Measurements from ENCODE around the gene WNT4. TPM values are rescaled to one million over a fixed set of nuclear protein-coding genes. Genes with fewer than 3 reads are reported as not detected.

WNT4 gene
- total and polyA plus RNA-seq, 2 experiments from 2014 or later, result 0.05 to 0.32 TPM

DNA sequence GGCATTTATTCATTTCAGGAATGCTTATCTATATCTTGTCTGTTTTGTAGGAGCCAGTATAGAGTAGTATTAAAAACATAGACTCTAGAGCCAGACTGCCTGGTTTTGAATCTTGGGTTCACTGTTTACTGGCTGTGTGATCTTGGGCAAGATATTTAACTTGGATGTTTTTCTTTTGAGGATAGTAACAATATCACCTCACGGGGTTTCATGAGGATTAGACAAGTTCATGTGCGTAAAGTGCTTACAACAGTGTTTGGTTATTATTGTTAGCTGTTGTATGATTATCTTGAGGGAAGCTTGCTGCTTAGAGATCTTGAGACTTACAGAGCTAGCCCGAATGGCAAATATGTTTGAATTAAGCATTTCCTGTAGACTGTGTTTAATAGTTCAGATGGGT, 40.2 kb downstream of the WNT4 start:
- Histone ChIP-seq H3K79me2 (ENCODE audit: insufficient read depth) (peaks cover 100% of the 10 kb centered on the region), H3K9me2 (ENCODE audit: insufficient read depth) (no peaks in the 10 kb centered on the region), H4K20me1 (ENCODE audit: insufficient read depth) (peaks cover 21% of the 10 kb centered on the region; the same call in 1 of the 2 replicates), H3K4me3 (no peak overlapping the region), H2AFZ (no peak overlapping the region), H3K27ac (no peak overlapping the region), H3K4me2 (ENCODE audit: unreplicated experiment) (no peak overlapping the region), H3K36me3 (ENCODE audit: low read depth) (peaks cover 38% of the 10 kb centered on the region; the same call in 1 of the 2 replicates), H3K9ac (no peak overlapping the region), H3K27me3 (replicated peaks; ENCODE audit: insufficient read depth) (no peaks in the 10 kb centered on the region), H3F3A (ENCODE audit: insufficient read depth) (peaks cover 43% of the 10 kb centered on the region), H3K9me3 (ENCODE audit: low read depth) (no peaks in the 10 kb centered on the region), H3K4me1 (ENCODE audit: insufficient read depth) (no peaks in the 10 kb centered on the region)
- no peak for TF ChIP-seq EZH2phosphoT487 (IDR thresholded peaks at IDR 0.05; ENCODE audit: insufficient read depth, low read depth)
- TF ChIP-seq EZH2 (IDR thresholded peaks at IDR 0.05; ENCODE audit: insufficient read depth, poor library complexity, severe bottlenecking), result no peak
- no peak for DNase-seq
- in situ Hi-C loops (cut with MboI), result no loop called here
- 96 to 99% methylated on average over 3 of the region's 3 CpGs for WGBS, 2 experiments (ENCODE audit: low coverage in 1 of 2, low lambda C conversion rate in 2 of 2, missing lambda C conversion rate in 2 of 2)

DNA sequence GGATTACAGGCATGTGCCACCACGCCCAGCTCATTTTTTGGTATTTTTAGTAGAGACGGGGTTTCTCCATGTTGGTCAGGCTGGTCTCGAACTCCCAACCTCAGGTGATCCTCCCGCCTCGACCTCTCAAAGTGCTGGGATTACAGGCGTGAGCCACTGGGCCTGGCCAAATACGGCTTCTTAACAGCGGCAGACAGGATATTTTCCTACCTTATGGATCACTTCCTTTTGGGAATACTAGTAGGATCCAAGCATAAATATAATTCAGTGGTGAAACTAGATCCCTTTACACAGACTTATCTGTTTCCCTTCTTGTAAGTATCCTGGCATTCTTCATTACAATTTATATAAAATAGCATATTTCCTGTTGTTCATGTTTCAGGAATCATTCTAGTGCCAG, 40.9 kb downstream of the WNT4 start:
- no peaks in the 10 kb centered on the region for H3K9me2 ChIP-seq (ENCODE audit: insufficient read depth)
- no peaks in the 10 kb centered on the region for H3K27me3 ChIP-seq (replicated peaks; ENCODE audit: insufficient read depth)
- TF ChIP-seq EZH2phosphoT487 (IDR thresholded peaks at IDR 0.05; ENCODE audit: insufficient read depth, low read depth), result no peak
- no peak for TF ChIP-seq EZH2 (IDR thresholded peaks at IDR 0.05; ENCODE audit: insufficient read depth, poor library complexity, severe bottlenecking)
- H3K4me2 ChIP-seq (ENCODE audit: unreplicated experiment), result no peak overlapping the region
- H3K27ac ChIP-seq, result no peak overlapping the region
- peaks cover 44% of the 10 kb centered on the region; the same call in 1 of the 2 replicates for H3K36me3 ChIP-seq (ENCODE audit: low read depth)
- H3K9me3 ChIP-seq (ENCODE audit: low read depth), result no peaks in the 10 kb centered on the region
- peaks cover 100% of the 10 kb centered on the region for H3K79me2 ChIP-seq (ENCODE audit: insufficient read depth)
- H3K9ac ChIP-seq, result no peak overlapping the region
- no peaks in the 10 kb centered on the region for H3K4me1 ChIP-seq (ENCODE audit: insufficient read depth)
- H3F3A ChIP-seq (ENCODE audit: insufficient read depth), result peaks cover 41% of the 10 kb centered on the region
- no peak overlapping the region for H3K4me3 ChIP-seq
- WGBS, 2 experiments (ENCODE audit: low coverage in 1 of 2, low lambda C conversion rate in 2 of 2, missing lambda C conversion rate in 2 of 2), result 94 to 98% methylated on average over 8 of the region's 8 CpGs
- no peak overlapping the region for H2AFZ ChIP-seq
- in situ Hi-C loops (cut with MboI), result no loop called here
- H4K20me1 ChIP-seq (ENCODE audit: insufficient read depth), result peaks cover 21% of the 10 kb centered on the region; the same call in 1 of the 2 replicates
- DNase-seq, result no peak

DNA sequence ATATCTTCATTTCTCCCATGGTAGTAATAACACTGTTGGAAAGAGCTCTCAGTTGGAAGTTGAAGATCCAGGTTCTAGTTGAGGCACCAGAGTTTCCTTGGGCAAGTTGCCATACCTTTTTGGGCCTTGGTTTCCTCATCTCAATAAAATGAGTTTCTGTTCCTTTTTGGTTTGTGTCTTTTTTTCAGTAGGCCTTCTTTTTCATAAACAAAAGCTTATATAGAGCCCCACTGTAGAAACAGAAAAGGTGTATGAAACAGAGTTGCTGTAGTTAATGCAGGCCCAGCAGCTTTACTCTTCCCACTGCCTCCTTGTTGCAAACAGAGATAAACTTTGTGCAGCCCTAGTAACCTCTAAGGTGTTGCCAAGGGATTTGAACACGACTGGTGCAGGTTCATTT, 41.7 kb downstream of the WNT4 start:
- WGBS, 2 experiments (ENCODE audit: low coverage in 1 of 2, low lambda C conversion rate in 2 of 2, missing lambda C conversion rate in 2 of 2), result 63% methylated on average over 1 of the region's 1 CpG
- Histone ChIP-seq H2AFZ (no peak overlapping the region), H3F3A (ENCODE audit: insufficient read depth) (peaks cover 42% of the 10 kb centered on the region), H4K20me1 (ENCODE audit: insufficient read depth) (peaks cover 22% of the 10 kb centered on the region; the same call in 1 of the 2 replicates), H3K9ac (no peak overlapping the region), H3K79me2 (ENCODE audit: insufficient read depth) (peaks cover 100% of the 10 kb centered on the region), H3K27me3 (replicated peaks; ENCODE audit: insufficient read depth) (no peaks in the 10 kb centered on the region), H3K4me3 (no peak overlapping the region), H3K36me3 (ENCODE audit: low read depth) (peaks cover 52% of the 10 kb centered on the region; the same call in 1 of the 2 replicates), H3K27ac (no peak overlapping the region), H3K9me2 (ENCODE audit: insufficient read depth) (no peaks in the 10 kb centered on the region), H3K4me2 (ENCODE audit: unreplicated experiment) (no peak overlapping the region), H3K9me3 (ENCODE audit: low read depth) (no peaks in the 10 kb centered on the region), H3K4me1 (ENCODE audit: insufficient read depth) (0 out of 2 replicates have a peak, but pooled peaks cover 1% of the 10 kb centered on the region)
- no peak for DNase-seq
- in situ Hi-C loops (cut with MboI), result no loop called here
- TF ChIP-seq EZH2phosphoT487 (IDR thresholded peaks at IDR 0.05; ENCODE audit: insufficient read depth, low read depth) (no peak), EZH2 (IDR thresholded peaks at IDR 0.05; ENCODE audit: insufficient read depth, poor library complexity, severe bottlenecking) (no peak)

DNA sequence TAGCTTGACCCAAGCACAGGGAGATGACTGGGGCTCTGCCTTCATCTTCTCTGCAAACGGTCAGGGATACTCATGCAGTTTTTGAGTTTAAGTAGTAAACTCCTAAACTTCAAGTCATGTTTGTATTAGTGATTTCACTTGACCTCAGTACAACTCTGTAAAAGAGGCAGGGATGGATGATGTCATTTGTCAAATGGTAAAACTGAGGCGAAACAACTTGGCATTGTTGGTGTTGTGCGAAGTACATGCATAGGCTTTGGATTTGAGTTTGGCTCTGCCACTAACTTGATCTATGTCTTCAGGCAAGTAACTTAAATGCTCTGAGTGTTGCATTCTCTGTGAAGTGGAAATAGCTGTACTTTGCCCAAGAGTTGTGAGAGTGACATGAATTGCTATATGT, 42.7 kb downstream of the WNT4 start:
- in situ Hi-C loops (cut with MboI), result no loop called here
- H3K27ac ChIP-seq, result no peak overlapping the region
- no peak overlapping the region for H3K4me2 ChIP-seq (ENCODE audit: unreplicated experiment)
- H3K27me3 ChIP-seq (replicated peaks; ENCODE audit: insufficient read depth), result no peaks in the 10 kb centered on the region
- H4K20me1 ChIP-seq (ENCODE audit: insufficient read depth), result peaks cover 22% of the 10 kb centered on the region; the same call in 1 of the 2 replicates
- peaks cover 56% of the 10 kb centered on the region; the same call in 1 of the 2 replicates for H3K36me3 ChIP-seq (ENCODE audit: low read depth)
- peaks cover 100% of the 10 kb centered on the region for H3K79me2 ChIP-seq (ENCODE audit: insufficient read depth)
- peaks cover 45% of the 10 kb centered on the region for H3F3A ChIP-seq (ENCODE audit: insufficient read depth)
- TF ChIP-seq EZH2phosphoT487 (IDR thresholded peaks at IDR 0.05; ENCODE audit: insufficient read depth, low read depth), result no peak
- TF ChIP-seq EZH2 (IDR thresholded peaks at IDR 0.05; ENCODE audit: insufficient read depth, poor library complexity, severe bottlenecking), result no peak
- 0 out of 2 replicates have a peak, but pooled peaks cover 4% of the 10 kb centered on the region for H3K4me1 ChIP-seq (ENCODE audit: insufficient read depth)
- no peaks in the 10 kb centered on the region for H3K9me2 ChIP-seq (ENCODE audit: insufficient read depth)
- H3K9me3 ChIP-seq (ENCODE audit: low read depth), result no peaks in the 10 kb centered on the region
- DNase-seq, result no peak
- H3K9ac ChIP-seq, result no peak overlapping the region
- H2AFZ ChIP-seq, result no peak overlapping the region
- H3K4me3 ChIP-seq, result no peak overlapping the region
- 86 to 88% methylated on average over 3 of the region's 3 CpGs for WGBS, 2 experiments (ENCODE audit: low coverage in 1 of 2, low lambda C conversion rate in 2 of 2, missing lambda C conversion rate in 2 of 2)
